ENCODE results near the gene SGSH. TPM values are rescaled to one million over a fixed set of nuclear protein-coding genes. Genes with fewer than 3 reads are reported as not detected.

SGSH gene
- total RNA-seq, 1 donor from 2014 or later: 47.6 TPM

- H3K4me1 ChIP-seq: peaks cover 40% of the 10 kb centered on the region
- H3K9me3 ChIP-seq: no peaks in the 10 kb centered on the region
- intact Hi-C loops (cut with DNase I): loop anchor here (10.0 kb wide), 1 partner anchor 121 kb away; the partner anchor contains the start of gene EIF4A3
- no peaks in the 10 kb centered on the region for H3K27me3 ChIP-seq
- no peak overlapping the region for H3K4me3 ChIP-seq
- no peak overlapping the region for H3K27ac ChIP-seq
- peaks cover 0 to 8% of the 10 kb centered on the region in 2 donors for H3K36me3 ChIP-seq
- DNase-seq (ENCODE audit: extremely low spot score in 2 of 2): no peak
- no peak for TF ChIP-seq POLR2AphosphoS5 (IDR thresholded peaks at IDR 0.05; ENCODE audit: insufficient read depth in 1 of 2, low read depth in 1 of 2)
- no peak for TF ChIP-seq CTCF (IDR thresholded peaks at IDR 0.05)
- no peak for TF ChIP-seq POLR2A (IDR thresholded peaks at IDR 0.05)
Observed at GRCh38 chr17:80265205-80266068, 45.3 kb upstream of the SGSH start.

DNA sequence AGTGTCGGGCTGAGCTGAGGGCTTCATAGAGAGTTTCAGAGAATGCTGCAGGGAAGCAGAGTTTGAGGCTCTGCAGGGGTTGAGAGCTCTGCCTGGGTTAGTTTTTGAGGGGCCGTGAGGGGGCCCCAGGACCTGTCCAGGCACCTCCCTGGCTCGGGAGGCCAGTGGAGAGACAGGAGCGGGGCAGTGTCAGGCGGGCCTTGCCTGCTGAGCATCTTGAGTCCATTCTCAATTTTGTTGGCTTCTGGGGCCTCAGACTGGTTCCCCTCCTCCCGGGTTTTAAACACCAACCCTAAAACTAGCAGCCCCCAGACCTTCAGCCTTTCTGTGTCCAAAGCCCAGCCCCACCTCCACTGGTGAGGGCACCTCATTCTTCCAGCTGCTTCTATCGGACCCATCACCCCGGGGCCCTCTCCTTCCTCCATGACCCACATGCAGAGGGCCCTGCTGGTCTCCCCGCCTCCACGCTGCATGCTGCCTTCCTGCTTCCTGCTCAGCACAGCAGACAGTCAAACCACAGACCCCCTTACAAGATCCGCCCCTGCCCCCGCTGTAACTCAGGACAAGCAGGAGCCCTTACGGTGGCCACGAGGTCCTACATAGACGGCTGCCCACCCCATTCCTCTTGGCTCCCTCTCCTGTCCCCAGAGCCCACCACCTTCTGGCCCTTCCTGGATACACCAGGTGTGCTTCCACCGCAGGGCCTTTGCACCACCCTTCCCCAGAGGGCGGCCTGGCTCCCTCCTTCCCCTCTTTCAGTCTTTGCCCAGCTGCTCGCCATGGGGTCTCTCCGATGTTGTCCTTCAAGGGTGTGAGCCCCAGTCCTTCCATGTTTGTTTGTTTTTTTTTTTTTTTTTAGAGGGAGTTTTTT lies 44.3 kb upstream of the SGSH start:
- H3K4me1 ChIP-seq: peaks cover 45% of the 10 kb centered on the region

GRCh38 chr17:80263253-80264204 lies 43.4 kb upstream of the SGSH start:
- Histone ChIP-seq H3K9me3 (no peaks in the 10 kb centered on the region), H3K4me1 (peaks cover 50% of the 10 kb centered on the region), H3K27ac (peak overlapping the region; percentile 99), H3K4me3 (peak overlapping the region; percentile 37 to 49), H3K36me3 (no peaks in the 10 kb centered on the region), H3K27me3 (no peaks in the 10 kb centered on the region)
- DNase-seq (ENCODE audit: extremely low spot score in 2 of 2): no peak
- intact Hi-C loops (cut with DNase I): loop anchor here (10.0 kb wide), 1 partner anchor 119 kb away; the partner anchor contains the start of gene EIF4A3
- TF ChIP-seq POLR2AphosphoS5 (IDR thresholded peaks at IDR 0.05; ENCODE audit: insufficient read depth in 1 of 2, low read depth in 1 of 2) (peak; percentile 54 to 72), POLR2A (IDR thresholded peaks at IDR 0.05) (no peak)

More for the DNA sequence above, 44.3 kb upstream of the SGSH start:
- no peak for DNase-seq (ENCODE audit: extremely low spot score in 2 of 2)
- no peaks in the 10 kb centered on the region for H3K36me3 ChIP-seq
- no peaks in the 10 kb centered on the region for H3K27me3 ChIP-seq
- peak overlapping the region; percentile 99 for H3K27ac ChIP-seq
- peak overlapping the region; percentile 37 to 49 for H3K4me3 ChIP-seq
- TF ChIP-seq CTCF (IDR thresholded peaks at IDR 0.05): no peak
- TF ChIP-seq POLR2AphosphoS5 (IDR thresholded peaks at IDR 0.05; ENCODE audit: insufficient read depth in 1 of 2, low read depth in 1 of 2): no peak
- no peak for TF ChIP-seq POLR2A (IDR thresholded peaks at IDR 0.05)
- H3K9me3 ChIP-seq: no peaks in the 10 kb centered on the region
- intact Hi-C loops (cut with DNase I): loop anchor here (10.0 kb wide), 1 partner anchor 120 kb away; the partner anchor contains the start of gene EIF4A3

DNA sequence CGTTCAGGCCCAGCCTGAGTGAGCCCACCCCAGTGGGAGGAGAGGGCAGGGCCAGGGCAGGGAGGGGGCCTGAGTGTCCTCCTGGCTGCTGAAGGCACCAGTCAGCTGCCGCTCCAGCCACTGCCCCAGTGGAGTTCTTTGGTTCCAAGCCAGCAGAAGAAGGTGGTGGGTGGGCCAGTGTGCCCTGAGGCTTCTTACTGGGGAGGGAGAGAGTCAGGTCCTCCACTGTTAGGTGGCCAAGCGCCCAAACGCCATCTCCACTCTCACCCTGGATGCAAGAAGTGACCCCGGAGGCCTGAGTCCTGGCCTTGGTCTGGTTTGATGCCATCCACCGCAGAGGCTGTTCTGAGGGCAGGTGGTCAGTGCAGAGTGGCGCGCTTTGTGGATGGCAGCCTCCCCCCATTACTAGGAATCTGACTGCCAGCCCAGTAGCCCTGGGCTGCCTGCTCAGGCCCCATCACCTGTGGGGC lies 42.7 kb upstream of the SGSH start:
- TF ChIP-seq POLR2AphosphoS5 (IDR thresholded peaks at IDR 0.05; ENCODE audit: insufficient read depth in 1 of 2, low read depth in 1 of 2) (no peak), POLR2A (IDR thresholded peaks at IDR 0.05) (no peak), CTCF (IDR thresholded peaks at IDR 0.05) (no peak)
- intact Hi-C loops (cut with DNase I): loop anchor here (10.0 kb wide), 1 partner anchor 118 kb away; the partner anchor contains the start of gene EIF4A3
- Histone ChIP-seq H3K27me3 (no peaks in the 10 kb centered on the region), H3K4me1 (peaks cover 52% of the 10 kb centered on the region), H3K36me3 (no peaks in the 10 kb centered on the region), H3K4me3 (peak overlapping the region; percentile 37 to 49), H3K27ac (peak overlapping the region; percentile 99), H3K9me3 (no peaks in the 10 kb centered on the region)
- DNase-seq (ENCODE audit: extremely low spot score in 2 of 2): no peak

Measured in vagina (tissue), 2 donors.